H9 (cell line): ENCODE data around the gene CRACR2B. TPM values are rescaled to one million over a fixed set of nuclear protein-coding genes. Genes with fewer than 3 reads are reported as not detected.

Source experiments
- DNase-seq: peaks from one replicate; pipeline ENCODE4 v3.0.0-alpha.2; 2017
- H2AFZ ChIP-seq: one replicate; pipeline ENCODE4 v1.6.1; 2013; ENCODE audit warnings: mild to moderate bottlenecking, low read length, control low read depth, moderate library complexity
- H2AK5ac ChIP-seq: 2 replicates; pipeline ENCODE4 v1.6.1; 2013; ENCODE audit warnings: low read length, control low read depth, mixed read lengths; ENCODE audit not compliant: insufficient read length
- H2BK120ac ChIP-seq: one replicate; pipeline ENCODE4 v1.6.1; 2013; ENCODE audit warnings: low read depth, mild to moderate bottlenecking, low read length, control low read depth, inconsistent platforms; ENCODE audit not compliant: poor library complexity, severe bottlenecking
- H2BK12ac ChIP-seq: 2 replicates; pipeline ENCODE4 v1.6.1; 2013; ENCODE audit warnings: low read length, control low read depth, mixed read lengths, low read depth; ENCODE audit not compliant: insufficient read length
- H2BK15ac ChIP-seq: 2 replicates; pipeline ENCODE4 v1.6.1; 2013; ENCODE audit warnings: low read depth, low read length, control low read depth
- H2BK20ac ChIP-seq: one replicate; pipeline ENCODE4 v1.6.1; 2013; ENCODE audit warnings: low read depth, mild to moderate bottlenecking, low read length, control low read depth, inconsistent platforms; ENCODE audit not compliant: poor library complexity, severe bottlenecking
- H2BK5ac ChIP-seq: 2 replicates; pipeline ENCODE4 v1.6.1; 2013; ENCODE audit warnings: low read length, control low read depth, mixed read lengths; ENCODE audit not compliant: insufficient read length
- H3K14ac ChIP-seq: 2 replicates; pipeline ENCODE4 v1.6.1; 2013; ENCODE audit warnings: low read length, control low read depth; ENCODE audit not compliant: insufficient read depth
- H3K18ac ChIP-seq: 2 replicates; pipeline ENCODE4 v1.6.1; 2013; ENCODE audit warnings: low read depth, mild to moderate bottlenecking, mixed read lengths, low read length, control low read depth; ENCODE audit not compliant: insufficient read length
- H3K23ac ChIP-seq: 2 replicates; pipeline ENCODE4 v1.6.1; 2013; ENCODE audit warnings: low read length, control low read depth, mixed read lengths, low read depth; ENCODE audit not compliant: insufficient read length
- H3K23me2 ChIP-seq: 2 replicates; pipeline ENCODE4 v1.6.1; 2013; ENCODE audit warnings: low read depth, mild to moderate bottlenecking, mixed read lengths, low read length, control low read depth; ENCODE audit not compliant: insufficient read length, poor library complexity, severe bottlenecking
- H3K27ac ChIP-seq: 2 replicates; pipeline ENCODE4 v1.5.1; 2013; ENCODE audit warnings: low read length, control low read depth, mixed read lengths, low read depth; ENCODE audit not compliant: insufficient read length
- H3K27me3 ChIP-seq: 2 replicates; pipeline ENCODE4 v1.6.1; 2013; ENCODE audit warnings: low read length, control low read depth, inconsistent platforms; ENCODE audit not compliant: insufficient read depth
- H3K4ac ChIP-seq: 2 replicates; pipeline ENCODE4 v1.6.1; 2013; ENCODE audit warnings: low read depth, mild to moderate bottlenecking, control low read depth, inconsistent platforms, low read length, moderate library complexity
- H3K4me1 ChIP-seq: 2 replicates; pipeline ENCODE4 v1.6.1; 2013; ENCODE audit warnings: low read length, control low read depth, inconsistent platforms; ENCODE audit not compliant: insufficient read depth
- H3K4me2 ChIP-seq: 2 replicates; pipeline ENCODE4 v1.6.1; 2013; ENCODE audit warnings: low read length, control low read depth, mixed read lengths; ENCODE audit not compliant: insufficient read length, insufficient read depth
- H3K56ac ChIP-seq: 2 replicates; pipeline ENCODE4 v1.6.1; 2013; ENCODE audit warnings: low read depth, mild to moderate bottlenecking, mixed read lengths, low read length, control low read depth; ENCODE audit not compliant: insufficient read length
- H3K79me1 ChIP-seq: 2 replicates; pipeline ENCODE4 v1.6.1; 2013; ENCODE audit warnings: low read depth, mild to moderate bottlenecking, moderate library complexity, low read length, control low read depth, inconsistent platforms; ENCODE audit not compliant: insufficient read depth, poor library complexity, severe bottlenecking
- H3K79me2 ChIP-seq: 2 replicates; pipeline ENCODE4 v1.6.1; 2013; ENCODE audit warnings: low read length, control low read depth, inconsistent platforms; ENCODE audit not compliant: insufficient read depth
- H3K9ac ChIP-seq: 2 replicates; pipeline ENCODE4 v1.6.1; 2013; ENCODE audit warnings: low read length, control low read depth, mixed read lengths; ENCODE audit not compliant: insufficient read length; ENCODE audit errors: extremely low read depth
- H3K9me3 ChIP-seq: one replicate; pipeline ENCODE4 v1.6.1; 2013; ENCODE audit warnings: low read depth, low read length, inconsistent platforms; ENCODE audit not compliant: control insufficient read depth
- H3T11ph ChIP-seq: one replicate; pipeline ENCODE4 v1.6.1; 2013; ENCODE audit warnings: mild to moderate bottlenecking, low read length, control low read depth, inconsistent platforms
- H4K20me1 ChIP-seq: one replicate; pipeline ENCODE4 v1.6.1; 2013; ENCODE audit not compliant: control insufficient read depth, insufficient read length, insufficient read depth
- H4K5ac ChIP-seq: 2 replicates; pipeline ENCODE4 v1.6.1; 2013; ENCODE audit warnings: low read depth, mild to moderate bottlenecking, mixed read lengths, low read length, control low read depth; ENCODE audit not compliant: insufficient read length
- H4K8ac ChIP-seq: replicated peaks from 2 replicates; pipeline ENCODE4 v1.6.1; 2013; ENCODE audit warnings: low read length, control low read depth, mixed read lengths, low read depth; ENCODE audit not compliant: insufficient read length
- H4K91ac ChIP-seq: 2 replicates; pipeline ENCODE4 v1.6.1; 2013; ENCODE audit warnings: low read depth, mild to moderate bottlenecking, moderate library complexity, mixed read lengths, low read length, control low read depth; ENCODE audit not compliant: insufficient read length
- H3K27ac Mint-ChIP-seq, 3 experiments: 2 replicates in 2 of 3; 3 replicates in 1 of 3; pipeline ENCODE4 v1.8.0; 2020 to 2021; ENCODE audit warnings: mixed read lengths in 3 of 3, mild to moderate bottlenecking in 1 of 3, moderate library complexity in 1 of 3
- H3K27me3 Mint-ChIP-seq: 2 replicates; pipeline ENCODE4 v1.8.0; 2021; ENCODE audit warnings: low read depth, mild to moderate bottlenecking, moderate library complexity, mixed read lengths
- H3K36me3 Mint-ChIP-seq, 3 experiments: 2 replicates in 2 of 3; 3 replicates in 1 of 3; pipeline ENCODE4 v1.8.0; 2020 to 2021; ENCODE audit warnings: low read depth in 3 of 3, mixed read lengths in 3 of 3; ENCODE audit not compliant: insufficient read depth in 1 of 3
- H3K4me1 Mint-ChIP-seq, 2 experiments: 2 replicates each; pipeline ENCODE4 v1.8.0; 2020; ENCODE audit warnings: mixed read lengths in 2 of 2
- H3K4me3 Mint-ChIP-seq, 2 experiments: 2 replicates in 1 of 2; 3 replicates in 1 of 2; pipeline ENCODE4 v1.8.0; 2020 to 2021; ENCODE audit warnings: mild to moderate bottlenecking in 2 of 2, mixed read lengths in 2 of 2, moderate library complexity in 1 of 2
- H3K9me3 Mint-ChIP-seq, 2 experiments: 2 replicates in 1 of 2; 3 replicates in 1 of 2; pipeline ENCODE4 v1.8.0; 2020; ENCODE audit warnings: mild to moderate bottlenecking in 2 of 2, mixed read lengths in 2 of 2, moderate library complexity in 1 of 2
- CTCF ChIP-seq: fragments of 200-600 bp; sonication (generic); conservative IDR thresholded peaks from 3 replicates; pipeline ENCODE4 v1.8.0; 2021; ENCODE audit warnings: antibody characterized with exemption, mild to moderate bottlenecking
- WGBS: extraction: QIAGEN DNeasy Blood & Tissue Kit; methylation state at CpG from one replicate; pipeline ENCODE4 v1.1.7; 2013; ENCODE audit warnings: missing lambda C conversion rate, low lambda C conversion rate, mixed read lengths; ENCODE audit not compliant: insufficient read length; ENCODE audit errors: extremely low coverage; 5-methylcytosine and 5-hydroxymethylcytosine counted together
- total RNA-seq: library from RNA; stranded (reverse); gene quantifications from 2 replicates; pipeline ENCODE4 v1.2.1, GENCODE V29; 2021

CRACR2B gene
- total RNA-seq, 1 experiment from 2014 or later: 29.0 TPM

DNA sequence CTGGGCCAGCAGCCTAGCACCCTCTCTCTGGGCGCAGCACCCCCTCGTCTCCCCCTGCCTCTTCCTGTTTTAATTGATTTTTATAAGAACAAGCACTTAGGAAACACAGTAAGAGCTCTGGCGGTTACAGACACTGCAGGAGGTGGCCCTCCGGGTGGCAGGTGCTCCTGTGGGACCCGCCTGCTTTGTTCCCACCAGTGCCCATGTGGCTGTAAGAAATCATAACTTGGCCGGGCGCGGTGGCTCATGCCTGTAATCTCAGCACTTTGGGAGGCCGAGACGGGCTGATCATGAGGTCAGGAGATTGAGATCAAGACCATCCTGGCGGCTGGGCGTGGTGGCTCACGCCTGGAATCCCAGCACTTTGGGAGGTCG, 33.4 kb downstream of the CRACR2B start:
- Histone ChIP-seq H3K23me2 (no peaks in the 10 kb centered on the region), H3K18ac (no peak overlapping the region)
- no CpG with 5 or more reads among the region's 14 CpGs for WGBS

More for the DNA sequence above, 33.4 kb downstream of the CRACR2B start:
- Histone ChIP-seq H2AFZ (no peak overlapping the region), H3K4me1 (no peaks in the 10 kb centered on the region; the same call in 1 of the 2 replicates), H4K5ac (no peak overlapping the region), H3K23ac (no peak overlapping the region), H3K79me1 (no peaks in the 10 kb centered on the region), H3K4me2 (no peak overlapping the region), H3K9me3 (no peaks in the 10 kb centered on the region), H3K4ac (no peak overlapping the region), H3K79me2 (no peaks in the 10 kb centered on the region), H3K27ac (no peak overlapping the region), H2BK12ac (no peak overlapping the region), H4K20me1 (no peaks in the 10 kb centered on the region), H3K56ac (no peak overlapping the region), H3K14ac (no peak overlapping the region), H3T11ph (no peak overlapping the region), H4K8ac (no peak overlapping the region), H4K91ac (no peak overlapping the region), H3K27me3 (no peaks in the 10 kb centered on the region), H2BK120ac (no peak overlapping the region), H3K9ac (no peak overlapping the region), H2BK20ac (no peak overlapping the region), H2BK5ac (no peak overlapping the region), H2AK5ac (no peak overlapping the region), H2BK15ac (no peak overlapping the region)
- H3K27me3 Mint-ChIP-seq: peaks cover 21% of the 10 kb centered on the region
- peaks cover 1 to 17% (median 5%) of the 10 kb centered on the region in 3 experiments; a peak in 4 of 7 replicates for H3K36me3 Mint-ChIP-seq
- H3K27ac Mint-ChIP-seq: no peak overlapping the region
- H3K4me3 Mint-ChIP-seq: peak overlapping the region in 1 of 2 experiments; percentile 29; a peak in 1 of 5 replicates
- no peaks in the 10 kb centered on the region for H3K9me3 Mint-ChIP-seq
- TF ChIP-seq CTCF: no peak
- DNase-seq: no peak
- H3K4me1 Mint-ChIP-seq: peaks cover 22 to 64% of the 10 kb centered on the region in 2 experiments
